ENCODE results near the gene LCA5.
"Not testable (repeated sequence)": the region's sequence is repeated elsewhere in the genome, so short reads cannot be mapped to it uniquely, and the experiment has no call there.

LCA5 gene

DNA sequence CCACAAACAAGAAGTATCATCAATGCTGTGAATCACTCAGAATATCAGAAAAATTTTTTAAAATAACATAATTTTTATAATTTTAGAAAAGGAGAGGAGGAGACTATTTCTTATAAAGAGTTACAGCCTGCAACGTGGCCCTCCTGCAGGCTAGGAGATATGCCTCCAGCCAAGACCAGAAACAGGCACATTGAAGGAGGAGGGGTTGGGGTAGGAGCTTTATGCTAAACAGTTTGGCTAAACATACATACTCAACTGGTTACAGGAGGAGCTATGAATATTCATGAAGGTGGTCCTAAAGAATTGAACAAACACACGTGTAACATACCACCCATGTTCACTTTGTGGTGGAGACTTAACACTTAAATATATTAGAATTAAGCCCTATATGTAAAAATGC, 14.2 kb upstream of the LCA5 start:
- Mint-ChIP-seq H3K36me3 (ENCODE audit: low read depth) (no peaks in the 10 kb centered on the region), H3K27ac (no peak overlapping the region), H3K4me3 (no peak overlapping the region), H3K27me3 (no peaks in the 10 kb centered on the region), H3K4me1 (ENCODE audit: low read depth) (no peaks in the 10 kb centered on the region), H3K9me3 (no peaks in the 10 kb centered on the region)
- intact Hi-C loops (cut with micrococcal nuclease), result no loop called here

DNA sequence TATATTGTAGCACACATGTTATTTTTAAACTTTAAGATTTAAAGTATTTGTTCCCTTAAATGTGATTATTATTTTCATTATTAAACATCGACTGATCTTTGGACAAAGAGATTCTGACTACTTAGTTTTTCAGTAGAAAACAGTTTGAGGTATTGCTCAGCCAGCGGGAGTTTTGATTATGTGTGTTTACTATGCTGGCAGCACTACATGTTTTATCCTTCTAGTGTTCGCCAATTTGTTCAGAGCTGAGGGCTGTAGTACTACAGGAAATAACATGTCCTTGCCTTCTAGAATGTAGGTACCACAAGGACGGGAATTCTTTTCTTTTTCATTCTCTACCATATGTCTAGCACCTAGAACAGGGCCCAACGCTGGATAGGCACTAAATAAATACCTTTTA, 11.1 kb upstream of the LCA5 start:
- Mint-ChIP-seq H3K4me1 (ENCODE audit: low read depth) (peaks cover 17% of the 10 kb centered on the region), H3K36me3 (ENCODE audit: low read depth) (no peaks in the 10 kb centered on the region), H3K4me3 (no peak overlapping the region), H3K27me3 (no peaks in the 10 kb centered on the region), H3K27ac (no peak overlapping the region), H3K9me3 (no peaks in the 10 kb centered on the region)
- intact Hi-C loops (cut with micrococcal nuclease), result no loop called here

DNA sequence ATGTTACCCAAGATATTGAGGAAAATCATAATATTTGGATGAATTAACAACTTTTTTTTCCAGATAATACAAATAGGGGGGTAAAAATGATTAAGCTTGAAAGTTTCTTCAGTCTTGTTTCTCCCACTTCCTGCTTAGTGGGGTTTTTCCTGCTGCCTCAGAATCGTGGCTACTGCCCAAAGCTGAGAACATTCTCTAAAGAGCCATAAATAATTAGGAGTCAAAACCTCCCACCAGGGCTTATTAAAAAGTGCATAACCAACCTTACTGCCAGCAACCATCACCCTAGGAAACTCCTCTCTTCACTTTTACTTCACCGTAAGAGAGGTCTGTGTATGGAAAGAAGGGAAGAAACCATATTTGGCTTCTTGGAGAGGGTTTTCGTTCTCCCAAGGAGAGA, 9.0 kb upstream of the LCA5 start:
- H3K27me3 Mint-ChIP-seq, result no peaks in the 10 kb centered on the region
- peaks cover 17% of the 10 kb centered on the region for H3K4me1 Mint-ChIP-seq (ENCODE audit: low read depth)
- H3K4me3 Mint-ChIP-seq, result no peak overlapping the region
- H3K36me3 Mint-ChIP-seq (ENCODE audit: low read depth), result no peaks in the 10 kb centered on the region
- intact Hi-C loops (cut with micrococcal nuclease), result no loop called here
- no peaks in the 10 kb centered on the region for H3K9me3 Mint-ChIP-seq
- H3K27ac Mint-ChIP-seq, result no peak overlapping the region

GRCh38 chr6:79544939-79545450, 7.8 kb upstream of the LCA5 start:
- H3K36me3 Mint-ChIP-seq (ENCODE audit: low read depth), result no peaks in the 10 kb centered on the region
- H3K9me3 Mint-ChIP-seq, result no peaks in the 10 kb centered on the region
- intact Hi-C loops (cut with micrococcal nuclease), result no loop called here
- peaks cover 17% of the 10 kb centered on the region for H3K4me1 Mint-ChIP-seq (ENCODE audit: low read depth)
- peak overlapping the region; percentile 41 for H3K4me3 Mint-ChIP-seq
- no peak overlapping the region for H3K27ac Mint-ChIP-seq
- no peaks in the 10 kb centered on the region for H3K27me3 Mint-ChIP-seq

DNA sequence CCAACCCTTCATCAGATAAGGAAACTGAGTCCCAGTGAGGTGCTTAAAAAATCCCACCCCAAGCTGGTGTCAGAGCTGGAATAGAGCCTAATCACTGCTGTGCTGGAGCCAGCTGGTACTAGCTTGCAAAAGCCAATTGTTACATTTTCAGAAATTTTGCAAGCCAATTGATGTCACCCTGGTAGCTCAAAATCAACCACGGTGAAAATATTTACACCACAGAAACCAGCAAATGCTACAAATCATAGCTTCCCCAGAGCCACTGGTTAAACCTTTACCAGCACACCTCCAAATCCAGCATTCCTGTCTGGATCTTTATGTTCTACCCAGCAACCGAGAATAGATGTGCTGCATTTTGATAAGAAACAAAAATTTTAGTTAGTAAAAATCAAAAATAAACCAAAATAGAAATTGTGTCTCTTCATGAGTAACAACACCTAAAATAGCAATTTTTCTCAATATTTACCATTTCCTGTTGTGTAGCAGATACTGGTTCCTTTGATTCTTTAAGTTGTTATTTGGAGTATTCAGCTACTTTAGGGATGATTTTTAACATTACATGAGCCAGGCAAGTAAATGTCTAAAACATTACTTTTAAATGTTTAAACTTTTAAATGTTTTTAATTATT, 7.2 kb upstream of the LCA5 start:
- no peaks in the 10 kb centered on the region for H3K9me3 Mint-ChIP-seq
- no peak overlapping the region for H3K27ac Mint-ChIP-seq
- H3K36me3 Mint-ChIP-seq (ENCODE audit: low read depth), result no peaks in the 10 kb centered on the region
- intact Hi-C loops (cut with micrococcal nuclease), result no loop called here
- H3K4me3 Mint-ChIP-seq, result no peak overlapping the region
- H3K4me1 Mint-ChIP-seq (ENCODE audit: low read depth), result peaks cover 17% of the 10 kb centered on the region
- no peaks in the 10 kb centered on the region for H3K27me3 Mint-ChIP-seq

DNA sequence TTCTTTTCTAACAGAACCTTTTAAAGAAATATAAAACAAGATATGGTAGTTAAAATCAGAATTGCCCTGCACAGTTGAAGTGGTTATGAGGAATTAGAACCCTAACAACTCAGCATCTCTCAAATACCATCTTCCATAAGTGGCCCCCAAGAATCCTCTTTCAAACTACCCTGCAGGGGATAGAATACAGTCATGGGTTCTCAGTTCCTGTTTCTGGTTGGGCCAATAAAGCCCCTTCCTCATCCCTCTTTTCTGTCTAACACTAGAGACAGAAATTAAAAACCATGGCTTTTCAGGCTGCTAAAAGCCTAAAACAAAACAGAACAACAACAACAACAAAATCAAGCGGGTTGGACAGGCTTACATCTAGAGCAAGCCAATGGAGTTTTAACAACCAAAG, 6.7 kb upstream of the LCA5 start:
- Mint-ChIP-seq H3K36me3 (ENCODE audit: low read depth) (no peaks in the 10 kb centered on the region), H3K27me3 (no peaks in the 10 kb centered on the region), H3K9me3 (no peaks in the 10 kb centered on the region), H3K4me3 (no peak overlapping the region), H3K27ac (no peak overlapping the region), H3K4me1 (ENCODE audit: low read depth) (peaks cover 17% of the 10 kb centered on the region)
- intact Hi-C loops (cut with micrococcal nuclease), result no loop called here

GRCh38 chr6:79543411-79543810, 6.2 kb upstream of the LCA5 start:
- H3K36me3 Mint-ChIP-seq (ENCODE audit: low read depth), result no peaks in the 10 kb centered on the region
- H3K4me3 Mint-ChIP-seq, result no peak overlapping the region
- no peak overlapping the region for H3K27ac Mint-ChIP-seq
- intact Hi-C loops (cut with micrococcal nuclease), result no loop called here
- H3K9me3 Mint-ChIP-seq, result no peaks in the 10 kb centered on the region
- H3K27me3 Mint-ChIP-seq, result no peaks in the 10 kb centered on the region
- H3K4me1 Mint-ChIP-seq (ENCODE audit: low read depth), result peaks cover 17% of the 10 kb centered on the region

DNA sequence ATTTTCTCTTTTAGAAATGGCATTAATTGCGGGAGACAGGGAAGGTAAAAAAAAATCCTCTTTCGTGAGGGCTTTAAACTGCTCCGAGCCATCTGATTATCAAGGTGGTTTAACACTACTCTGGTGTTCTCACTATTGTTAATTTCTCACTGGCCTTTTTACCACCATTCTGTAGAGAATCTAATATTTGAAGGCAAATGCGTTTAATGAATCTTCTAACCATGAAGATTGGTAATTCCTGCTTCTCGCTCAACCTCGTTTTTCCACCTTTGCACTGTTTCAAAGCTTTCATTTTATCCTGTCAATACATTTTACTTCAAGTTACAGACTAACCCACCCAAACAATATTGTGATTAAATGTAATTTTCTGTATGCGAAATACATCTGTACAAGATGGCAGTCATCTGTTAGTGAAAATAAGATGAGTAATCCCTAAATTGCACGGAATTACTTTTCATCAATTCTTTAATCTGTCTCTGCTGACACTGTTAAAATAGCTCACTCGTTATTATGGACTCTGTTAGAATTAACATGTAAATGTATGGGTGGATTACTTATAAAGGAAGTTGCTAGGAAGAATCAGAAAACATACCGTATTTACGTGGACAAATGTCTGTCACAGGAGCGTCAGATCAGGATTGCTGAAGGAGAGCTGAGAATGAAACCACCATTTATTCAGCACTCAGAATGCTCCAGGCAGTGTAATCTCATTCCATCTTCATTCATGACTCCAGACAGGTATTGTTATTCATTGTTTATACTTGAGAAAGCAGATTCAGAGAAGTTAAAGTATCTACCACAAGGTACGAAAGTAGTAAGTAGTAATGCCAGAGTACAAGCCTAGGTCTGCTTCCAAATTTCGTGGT, 1.1 kb upstream of the LCA5 start:
- no peaks in the 10 kb centered on the region for H3K9me3 Mint-ChIP-seq
- no peaks in the 10 kb centered on the region for H3K4me1 Mint-ChIP-seq (ENCODE audit: low read depth)
- intact Hi-C loops (cut with micrococcal nuclease), result loop anchor here (5.0 kb wide), 2 partner anchors 239 to 306 kb away; partner anchors contain the start of gene HMGN3
- H3K27ac Mint-ChIP-seq, result no peak overlapping the region
- H3K36me3 Mint-ChIP-seq (ENCODE audit: low read depth), result no peaks in the 10 kb centered on the region
- no peak overlapping the region for H3K4me3 Mint-ChIP-seq
- H3K27me3 Mint-ChIP-seq, result peaks cover 6% of the 10 kb centered on the region

GRCh38 chr6:79536585-79536953, 661 bp downstream of the LCA5 start:
- no peaks in the 10 kb centered on the region for H3K36me3 Mint-ChIP-seq (ENCODE audit: low read depth)
- H3K27ac Mint-ChIP-seq, result no peak overlapping the region
- H3K9me3 Mint-ChIP-seq, result no peaks in the 10 kb centered on the region
- no peaks in the 10 kb centered on the region for H3K4me1 Mint-ChIP-seq (ENCODE audit: low read depth)
- peaks cover 6% of the 10 kb centered on the region for H3K27me3 Mint-ChIP-seq
- no peak overlapping the region for H3K4me3 Mint-ChIP-seq
- intact Hi-C loops (cut with micrococcal nuclease), result loop anchor here (2.0 to 5.0 kb wide), 3 partner anchors 241 to 458 kb away; partner anchors contain the start of genes HMGN3 and PHIP

GRCh38 chr6:79529567-79529966, 7.7 kb downstream of the LCA5 start:
- H3K9me3 Mint-ChIP-seq, result peaks cover 16% of the 10 kb centered on the region
- intact Hi-C loops (cut with micrococcal nuclease); H3K36me3 Mint-ChIP-seq (ENCODE audit: low read depth); H3K4me1 Mint-ChIP-seq (ENCODE audit: low read depth); H3K4me3 Mint-ChIP-seq; H3K27ac Mint-ChIP-seq; H3K27me3 Mint-ChIP-seq: not testable (repeated sequence)

- H3K4me3 Mint-ChIP-seq, result no peak overlapping the region
- H3K27me3 Mint-ChIP-seq, result no peaks in the 10 kb centered on the region
- intact Hi-C loops (cut with micrococcal nuclease), result no loop called here
- no peaks in the 10 kb centered on the region for H3K4me1 Mint-ChIP-seq (ENCODE audit: low read depth)
- H3K36me3 Mint-ChIP-seq (ENCODE audit: low read depth), result no peaks in the 10 kb centered on the region
- no peak overlapping the region for H3K27ac Mint-ChIP-seq
- peaks cover 16% of the 10 kb centered on the region for H3K9me3 Mint-ChIP-seq
Measured at GRCh38 chr6:79526897-79527296, 10.3 kb downstream of the LCA5 start.

- Mint-ChIP-seq H3K27ac (no peak overlapping the region), H3K36me3 (ENCODE audit: low read depth) (no peaks in the 10 kb centered on the region), H3K4me1 (ENCODE audit: low read depth) (no peaks in the 10 kb centered on the region), H3K9me3 (peaks cover 16% of the 10 kb centered on the region), H3K27me3 (no peaks in the 10 kb centered on the region), H3K4me3 (no peak overlapping the region)
- intact Hi-C loops (cut with micrococcal nuclease), result no loop called here
Measured at GRCh38 chr6:79525272-79526100, 11.7 kb downstream of the LCA5 start.

GRCh38 chr6:79524065-79524464, 13.2 kb downstream of the LCA5 start:
- no peak overlapping the region for H3K4me3 Mint-ChIP-seq
- no peaks in the 10 kb centered on the region for H3K27me3 Mint-ChIP-seq
- H3K36me3 Mint-ChIP-seq (ENCODE audit: low read depth), result no peaks in the 10 kb centered on the region
- H3K4me1 Mint-ChIP-seq (ENCODE audit: low read depth), result no peaks in the 10 kb centered on the region
- H3K27ac Mint-ChIP-seq, result no peak overlapping the region
- H3K9me3 Mint-ChIP-seq, result peaks cover 11% of the 10 kb centered on the region
- intact Hi-C loops (cut with micrococcal nuclease), result no loop called here

DNA sequence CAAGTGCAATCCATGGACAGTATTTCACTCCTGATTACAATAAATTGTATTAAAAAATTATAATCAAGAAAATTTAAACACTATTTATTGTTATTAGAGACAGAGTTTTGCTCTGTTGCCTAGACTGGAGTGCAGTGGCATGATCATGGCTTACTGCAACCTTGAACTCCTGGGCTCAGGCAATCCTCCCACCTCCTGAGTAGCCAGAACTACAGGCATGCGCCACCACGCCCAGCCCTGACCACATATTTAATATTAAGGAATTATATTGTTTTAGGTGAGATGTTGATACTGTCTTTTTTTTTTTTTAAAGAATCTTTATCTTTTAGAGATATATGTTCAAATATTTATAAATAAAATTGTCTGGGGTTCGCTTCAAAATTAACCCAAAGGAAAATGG, 14.6 kb downstream of the LCA5 start:
- no peaks in the 10 kb centered on the region for H3K36me3 Mint-ChIP-seq (ENCODE audit: low read depth)
- H3K27ac Mint-ChIP-seq, result no peak overlapping the region
- H3K4me1 Mint-ChIP-seq (ENCODE audit: low read depth), result no peaks in the 10 kb centered on the region
- H3K27me3 Mint-ChIP-seq, result no peaks in the 10 kb centered on the region
- intact Hi-C loops (cut with micrococcal nuclease), result no loop called here
- H3K4me3 Mint-ChIP-seq, result no peak overlapping the region
- H3K9me3 Mint-ChIP-seq, result peaks cover 8% of the 10 kb centered on the region
